ENCODE results near the gene FRRS1L. TPM values are rescaled to one million over a fixed set of nuclear protein-coding genes. Genes with fewer than 3 reads are reported as not detected.

FRRS1L gene
- total RNA-seq, 2 donors from 2014 or later, result 0.81 to 1.1 TPM

DNA sequence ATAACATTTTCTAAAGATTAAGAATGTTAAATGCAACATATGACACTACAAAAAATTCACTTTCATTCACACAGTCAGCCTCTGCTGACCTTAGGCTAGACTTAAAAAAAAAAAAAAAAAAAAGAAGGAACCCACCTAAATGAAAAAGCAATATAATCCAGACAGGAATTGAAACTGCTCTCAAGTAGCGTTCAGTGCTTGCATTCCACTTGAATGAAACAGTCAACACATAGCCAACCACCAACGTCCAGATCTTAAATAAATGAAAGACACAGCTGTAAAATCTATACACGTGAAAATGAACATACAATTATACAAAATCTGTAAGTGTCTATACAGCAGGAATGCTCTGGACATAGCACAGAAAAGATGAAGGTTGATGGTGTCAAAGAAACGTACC lies 58.7 kb downstream of the FRRS1L start:
- no peaks in the 10 kb centered on the region for H3K36me3 ChIP-seq
- H3K27me3 ChIP-seq (replicated peaks; ENCODE audit: insufficient read depth), result no peaks in the 10 kb centered on the region
- H3K27ac ChIP-seq, result peak overlapping the region; percentile 6 to 80
- TF ChIP-seq, protein P1, sequence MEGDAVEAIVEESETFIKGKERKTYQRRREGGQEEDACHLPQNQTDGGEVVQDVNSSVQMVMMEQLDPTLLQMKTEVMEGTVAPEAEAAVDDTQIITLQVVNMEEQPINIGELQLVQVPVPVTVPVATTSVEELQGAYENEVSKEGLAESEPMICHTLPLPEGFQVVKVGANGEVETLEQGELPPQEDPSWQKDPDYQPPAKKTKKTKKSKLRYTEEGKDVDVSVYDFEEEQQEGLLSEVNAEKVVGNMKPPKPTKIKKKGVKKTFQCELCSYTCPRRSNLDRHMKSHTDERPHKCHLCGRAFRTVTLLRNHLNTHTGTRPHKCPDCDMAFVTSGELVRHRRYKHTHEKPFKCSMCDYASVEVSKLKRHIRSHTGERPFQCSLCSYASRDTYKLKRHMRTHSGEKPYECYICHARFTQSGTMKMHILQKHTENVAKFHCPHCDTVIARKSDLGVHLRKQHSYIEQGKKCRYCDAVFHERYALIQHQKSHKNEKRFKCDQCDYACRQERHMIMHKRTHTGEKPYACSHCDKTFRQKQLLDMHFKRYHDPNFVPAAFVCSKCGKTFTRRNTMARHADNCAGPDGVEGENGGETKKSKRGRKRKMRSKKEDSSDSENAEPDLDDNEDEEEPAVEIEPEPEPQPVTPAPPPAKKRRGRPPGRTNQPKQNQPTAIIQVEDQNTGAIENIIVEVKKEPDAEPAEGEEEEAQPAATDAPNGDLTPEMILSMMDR (IDR thresholded peaks at IDR 0.05), result no peak
- H3K4me3 ChIP-seq, result no peak overlapping the region
- DNase-seq (ENCODE audit: low spot score) (no peak), ATAC-seq (ENCODE audit: insufficient number of reproducible peaks, low FRiP score, low read depth) (peak; percentile 7)
- no peaks in the 10 kb centered on the region for H3K9me3 ChIP-seq
- peaks cover 48 to 76% of the 10 kb centered on the region in 2 donors for H3K4me1 ChIP-seq (ENCODE audit: control insufficient read depth in 1 of 2, low read depth in 2 of 2)

DNA sequence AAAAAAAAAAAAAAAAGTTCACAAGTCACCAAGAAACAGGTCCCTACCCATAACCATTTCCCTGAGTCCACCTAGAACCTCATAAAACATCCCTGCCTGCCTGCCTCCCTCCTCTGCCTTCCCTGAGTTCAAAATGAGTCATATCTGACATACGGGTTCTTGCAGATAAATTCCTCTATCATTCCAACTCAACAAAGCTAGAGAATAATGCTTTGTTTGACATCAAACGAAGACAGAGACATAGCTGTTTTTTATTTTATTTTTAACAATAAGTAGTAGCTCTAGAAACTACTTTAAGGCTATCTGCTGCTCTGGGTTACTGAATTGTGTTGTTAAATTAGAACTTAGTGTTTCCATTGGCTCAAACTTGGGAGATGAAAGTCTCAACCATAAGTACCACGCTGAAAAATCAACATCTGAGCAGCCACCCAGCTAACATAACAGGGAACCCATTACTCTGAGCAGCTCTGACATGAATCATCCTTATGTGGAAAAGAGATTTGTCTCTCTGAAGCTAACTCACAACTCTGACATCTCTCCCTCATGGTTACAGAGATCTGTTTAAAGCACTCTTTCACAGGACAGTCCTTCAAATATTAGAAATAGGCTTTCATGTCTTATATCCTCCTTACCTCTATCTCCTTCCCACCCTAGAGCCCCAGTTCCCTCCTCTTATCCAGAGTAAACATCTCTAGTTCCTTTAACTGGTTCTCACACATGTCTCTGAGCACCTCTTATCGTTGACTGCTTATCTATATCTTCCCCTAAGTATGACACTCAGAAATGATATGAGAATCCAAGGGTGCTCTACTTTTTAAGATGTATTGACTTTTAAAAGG lies 59.4 kb downstream of the FRRS1L start:
- TF ChIP-seq, protein P1 (IDR thresholded peaks at IDR 0.05), result no peak
- Histone ChIP-seq H3K27ac (peak overlapping the region; percentile 6 to 80), H3K36me3 (no peaks in the 10 kb centered on the region), H3K4me1 (ENCODE audit: control insufficient read depth in 1 of 2, low read depth in 2 of 2) (peaks cover 42 to 73% of the 10 kb centered on the region in 2 donors), H3K4me3 (peak overlapping the region; percentile 0), H3K27me3 (replicated peaks; ENCODE audit: insufficient read depth) (no peaks in the 10 kb centered on the region), H3K9me3 (no peaks in the 10 kb centered on the region)
- DNase-seq (ENCODE audit: low spot score) (no peak), ATAC-seq (ENCODE audit: insufficient number of reproducible peaks, low FRiP score, low read depth) (no peak)

DNA sequence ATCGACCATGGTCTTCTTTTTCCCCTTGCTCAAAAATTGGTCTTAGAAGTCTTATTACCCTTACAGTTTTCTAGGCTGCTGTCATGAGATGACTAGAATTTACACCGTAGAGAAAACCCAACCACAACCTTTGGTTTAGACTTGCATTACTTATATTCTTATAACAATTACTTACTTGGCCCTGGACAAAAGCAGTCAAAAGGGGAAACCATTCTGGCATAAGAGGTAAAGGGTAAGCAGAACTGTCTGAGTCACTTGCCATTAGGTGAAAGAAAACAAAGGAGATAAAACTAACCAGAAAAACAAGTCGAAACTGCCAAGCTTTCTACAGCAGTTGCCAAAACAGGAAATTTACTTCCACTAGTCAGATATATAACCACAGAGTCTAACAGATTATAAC lies 65.2 kb downstream of the FRRS1L start:
- H3K36me3 ChIP-seq, result no peaks in the 10 kb centered on the region
- H3K27ac ChIP-seq, result peak overlapping the region; percentile 35 to 36
- TF ChIP-seq, protein P1 (IDR thresholded peaks at IDR 0.05), result no peak
- H3K9me3 ChIP-seq, result no peaks in the 10 kb centered on the region
- no peaks in the 10 kb centered on the region for H3K27me3 ChIP-seq (replicated peaks; ENCODE audit: insufficient read depth)
- no peak for DNase-seq (ENCODE audit: low spot score)
- H3K4me3 ChIP-seq, result peak overlapping the region; percentile 4
- H3K4me1 ChIP-seq (ENCODE audit: control insufficient read depth in 1 of 2, low read depth in 2 of 2), result peaks cover 41 to 69% of the 10 kb centered on the region in 2 donors
- ATAC-seq (ENCODE audit: insufficient number of reproducible peaks, low FRiP score, low read depth), result no peak

DNA sequence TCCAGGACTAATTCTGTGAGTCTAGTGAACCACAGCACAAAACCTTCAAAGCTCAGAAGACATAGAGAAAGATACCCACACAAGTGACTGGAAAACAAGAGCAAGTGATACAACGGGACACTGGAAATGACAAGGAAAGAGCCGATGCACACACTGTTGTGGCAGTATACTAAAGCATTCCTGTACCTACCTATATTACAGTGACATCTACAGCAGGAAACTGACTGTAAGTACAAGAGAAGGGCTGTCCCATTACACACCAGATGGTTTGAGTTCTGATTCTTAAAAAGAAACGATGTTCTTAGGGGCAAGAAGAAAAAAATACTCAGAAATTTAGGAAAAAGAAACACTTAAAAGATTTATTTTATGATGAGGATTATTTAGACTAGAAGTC lies 65.8 kb downstream of the FRRS1L start:
- H3K27ac ChIP-seq, result peak overlapping the region; percentile 35 to 36
- ATAC-seq (ENCODE audit: insufficient number of reproducible peaks, low FRiP score, low read depth), result no peak
- H3K4me1 ChIP-seq (ENCODE audit: control insufficient read depth in 1 of 2, low read depth in 2 of 2), result peaks cover 40 to 69% of the 10 kb centered on the region in 2 donors

DNA sequence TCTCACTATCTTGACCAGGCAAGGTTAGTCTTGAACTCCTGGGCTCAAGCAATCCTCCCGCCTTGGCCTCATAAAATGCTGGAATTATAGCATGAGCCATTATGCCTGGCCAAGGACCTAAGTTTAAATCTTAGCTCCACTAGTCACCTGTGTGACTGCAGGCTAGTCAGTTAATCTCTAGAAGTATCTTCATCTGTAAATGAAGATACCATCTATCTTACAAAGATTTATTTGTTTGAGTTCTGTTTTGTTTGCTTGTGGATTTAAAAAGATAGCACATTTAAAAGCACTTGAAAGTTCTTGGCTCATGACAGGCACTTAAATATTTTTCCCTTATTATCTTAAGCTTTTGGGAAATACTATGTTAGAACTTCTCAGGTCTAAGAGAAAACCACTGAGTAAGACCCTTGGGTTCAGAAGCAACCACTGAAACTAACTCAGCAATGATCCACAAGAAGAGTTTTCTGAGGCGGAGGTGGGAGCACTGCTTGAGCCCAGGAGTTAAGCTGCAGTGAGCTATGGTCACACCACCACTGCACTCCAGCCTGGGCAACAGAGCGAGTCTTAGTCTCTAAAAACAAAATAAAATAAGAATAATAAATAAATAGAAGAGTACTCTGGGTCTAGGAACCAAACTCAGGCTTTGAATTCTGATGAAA lies 66.4 kb downstream of the FRRS1L start:
- H3K9me3 ChIP-seq, result no peaks in the 10 kb centered on the region
- H3K4me1 ChIP-seq (ENCODE audit: control insufficient read depth in 1 of 2, low read depth in 2 of 2), result peaks cover 40 to 67% of the 10 kb centered on the region in 2 donors
- no peaks in the 10 kb centered on the region for H3K27me3 ChIP-seq (replicated peaks; ENCODE audit: insufficient read depth)
- TF ChIP-seq, protein P1 (IDR thresholded peaks at IDR 0.05), result no peak
- no peak overlapping the region for H3K27ac ChIP-seq
- ATAC-seq (ENCODE audit: insufficient number of reproducible peaks, low FRiP score, low read depth), result no peak
- DNase-seq (ENCODE audit: low spot score), result no peak
- H3K36me3 ChIP-seq, result no peaks in the 10 kb centered on the region
- no peak overlapping the region for H3K4me3 ChIP-seq

More for the DNA sequence above, 65.8 kb downstream of the FRRS1L start:
- Histone ChIP-seq H3K4me3 (no peak overlapping the region), H3K36me3 (no peaks in the 10 kb centered on the region), H3K9me3 (no peaks in the 10 kb centered on the region), H3K27me3 (replicated peaks; ENCODE audit: insufficient read depth) (no peaks in the 10 kb centered on the region)
- TF ChIP-seq, protein P1 (IDR thresholded peaks at IDR 0.05), result no peak
- no peak for DNase-seq (ENCODE audit: low spot score)

All from thoracic aorta (tissue), 2 donors.